ENCODE data around the gene ABHD2. TPM values are rescaled to one million over a fixed set of nuclear protein-coding genes. Genes with fewer than 3 reads are reported as not detected.

The ABHD2 gene
- total RNA-seq, 1 experiment from 2014 or later, result 148 TPM

DNA sequence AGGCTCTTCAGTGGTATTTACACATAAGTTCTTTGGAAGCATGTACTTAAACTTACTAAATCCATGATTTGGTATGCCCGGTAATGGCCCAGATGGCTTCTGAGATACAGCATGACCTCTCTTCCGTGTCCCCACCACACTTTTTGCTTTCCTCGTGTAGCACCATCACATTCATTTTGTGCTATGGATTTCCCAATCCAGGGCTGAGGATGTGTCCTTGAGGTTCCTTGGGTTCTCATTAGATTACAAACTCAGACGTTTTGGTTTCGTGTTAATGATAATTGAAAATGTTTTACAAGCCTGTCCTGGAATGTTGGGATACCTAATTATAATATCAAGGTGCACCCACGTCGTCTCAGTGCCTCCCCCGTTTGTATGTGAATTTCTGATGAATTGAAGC lies 7.3 kb downstream of the ABHD2 start:
- no peak overlapping the region for H3K27ac ChIP-seq
- no peak overlapping the region for H3K4me2 ChIP-seq
- peaks cover 95% of the 10 kb centered on the region for H3K79me2 ChIP-seq (ENCODE audit: low read depth)
- peaks cover 11% of the 10 kb centered on the region; the same call in 1 of the 2 replicates for H3K36me3 ChIP-seq (ENCODE audit: low read depth)
- no peaks in the 10 kb centered on the region for H3K9me3 ChIP-seq (ENCODE audit: insufficient read depth, low read depth)
- H4K20me1 ChIP-seq (ENCODE audit: insufficient read depth), result no peaks in the 10 kb centered on the region
- H3F3A ChIP-seq (ENCODE audit: insufficient read depth, low read depth), result peaks cover 20% of the 10 kb centered on the region
- H3K9me2 ChIP-seq (ENCODE audit: insufficient read depth), result no peaks in the 10 kb centered on the region
- peaks cover 49% of the 10 kb centered on the region for H3K4me1 ChIP-seq (replicated peaks; ENCODE audit: insufficient read depth)
- no peak overlapping the region for H3K4me3 ChIP-seq
- ChIA-PET CTCF (no interaction called here), POLR2A (ENCODE audit: unreplicated experiment) (interaction anchor here (0.6 kb wide), 1 partner anchor 9 kb away, joined by 3 read pairs; no protein-coding TSS in a partner anchor)
- no peak overlapping the region for H2AFZ ChIP-seq
- intact Hi-C loops (cut with micrococcal nuclease; ENCODE audit: unreplicated experiment), result no loop called here
- H3K27me3 ChIP-seq (ENCODE audit: insufficient read depth, low read depth), result no peaks in the 10 kb centered on the region
- DNase-seq, result no peak
- TF ChIP-seq EZH2 (IDR thresholded peaks at IDR 0.05; ENCODE audit: low read depth), result no peak
- TF ChIP-seq, protein P1, sequence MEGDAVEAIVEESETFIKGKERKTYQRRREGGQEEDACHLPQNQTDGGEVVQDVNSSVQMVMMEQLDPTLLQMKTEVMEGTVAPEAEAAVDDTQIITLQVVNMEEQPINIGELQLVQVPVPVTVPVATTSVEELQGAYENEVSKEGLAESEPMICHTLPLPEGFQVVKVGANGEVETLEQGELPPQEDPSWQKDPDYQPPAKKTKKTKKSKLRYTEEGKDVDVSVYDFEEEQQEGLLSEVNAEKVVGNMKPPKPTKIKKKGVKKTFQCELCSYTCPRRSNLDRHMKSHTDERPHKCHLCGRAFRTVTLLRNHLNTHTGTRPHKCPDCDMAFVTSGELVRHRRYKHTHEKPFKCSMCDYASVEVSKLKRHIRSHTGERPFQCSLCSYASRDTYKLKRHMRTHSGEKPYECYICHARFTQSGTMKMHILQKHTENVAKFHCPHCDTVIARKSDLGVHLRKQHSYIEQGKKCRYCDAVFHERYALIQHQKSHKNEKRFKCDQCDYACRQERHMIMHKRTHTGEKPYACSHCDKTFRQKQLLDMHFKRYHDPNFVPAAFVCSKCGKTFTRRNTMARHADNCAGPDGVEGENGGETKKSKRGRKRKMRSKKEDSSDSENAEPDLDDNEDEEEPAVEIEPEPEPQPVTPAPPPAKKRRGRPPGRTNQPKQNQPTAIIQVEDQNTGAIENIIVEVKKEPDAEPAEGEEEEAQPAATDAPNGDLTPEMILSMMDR (conservative IDR thresholded peaks at IDR 0.05), result no peak
- no TSS peak for BruUV-seq (replicated peaks)

DNA sequence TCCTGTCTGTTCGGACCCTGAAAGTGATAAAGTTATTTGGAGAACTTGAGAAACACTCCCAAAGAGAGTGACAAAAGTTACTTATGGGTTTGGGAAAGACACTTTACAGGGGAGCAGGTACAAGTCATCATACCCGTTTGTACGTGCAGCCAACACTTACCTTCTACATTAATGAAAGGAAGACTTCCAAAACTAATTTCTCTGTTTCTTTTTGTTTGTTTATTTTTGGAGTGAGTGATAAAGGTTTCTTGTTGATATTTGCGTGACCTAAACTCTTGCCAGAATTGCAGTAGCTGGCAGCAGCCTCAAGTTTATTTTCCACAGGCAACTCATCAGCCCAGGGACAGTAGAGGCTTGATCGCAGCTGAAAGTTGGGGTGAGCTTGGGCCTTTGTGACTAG lies 8.4 kb downstream of the ABHD2 start:
- H3K27me3 ChIP-seq (ENCODE audit: insufficient read depth, low read depth), result no peaks in the 10 kb centered on the region
- ChIA-PET POLR2A (ENCODE audit: unreplicated experiment) (no interaction called here), CTCF (no interaction called here)
- H4K20me1 ChIP-seq (ENCODE audit: insufficient read depth), result no peaks in the 10 kb centered on the region
- peaks cover 31% of the 10 kb centered on the region for H3F3A ChIP-seq (ENCODE audit: insufficient read depth, low read depth)
- H2AFZ ChIP-seq, result no peak overlapping the region
- TF ChIP-seq, protein P1 (conservative IDR thresholded peaks at IDR 0.05), result no peak
- TF ChIP-seq EZH2 (IDR thresholded peaks at IDR 0.05; ENCODE audit: low read depth), result no peak
- H3K4me3 ChIP-seq, result no peak overlapping the region
- no TSS peak for BruUV-seq (replicated peaks)
- no peak overlapping the region for H3K27ac ChIP-seq
- peaks cover 88% of the 10 kb centered on the region for H3K79me2 ChIP-seq (ENCODE audit: low read depth)
- intact Hi-C loops (cut with micrococcal nuclease; ENCODE audit: unreplicated experiment), result no loop called here
- no peak for DNase-seq
- no peaks in the 10 kb centered on the region for H3K9me3 ChIP-seq (ENCODE audit: insufficient read depth, low read depth)
- peaks cover 49% of the 10 kb centered on the region for H3K4me1 ChIP-seq (replicated peaks; ENCODE audit: insufficient read depth)
- no peak overlapping the region for H3K4me2 ChIP-seq
- H3K36me3 ChIP-seq (ENCODE audit: low read depth), result peaks cover 11% of the 10 kb centered on the region; the same call in 1 of the 2 replicates
- no peaks in the 10 kb centered on the region for H3K9me2 ChIP-seq (ENCODE audit: insufficient read depth)

DNA sequence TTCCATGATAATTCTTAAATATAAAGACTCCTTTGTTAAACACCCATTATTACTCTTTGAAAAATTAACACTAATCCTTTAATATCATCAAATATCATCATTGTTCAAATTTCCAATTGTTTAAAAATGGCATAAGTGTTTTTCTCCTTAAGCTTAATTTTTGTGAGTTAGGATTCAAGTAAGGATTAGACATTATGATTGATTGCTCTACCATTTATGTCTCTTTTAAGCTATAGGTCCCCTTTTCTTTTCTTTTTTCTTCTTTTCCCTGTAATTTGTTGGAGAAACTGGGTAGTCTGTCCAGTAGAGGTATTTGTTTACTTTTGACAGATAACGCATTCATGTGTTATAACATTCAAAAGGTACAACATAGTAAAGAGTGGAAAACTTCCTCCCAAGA lies 9.1 kb downstream of the ABHD2 start:
- Histone ChIP-seq H3K79me2 (ENCODE audit: low read depth) (peaks cover 85% of the 10 kb centered on the region), H3K9me3 (ENCODE audit: insufficient read depth, low read depth) (no peaks in the 10 kb centered on the region), H3K36me3 (ENCODE audit: low read depth) (peaks cover 13% of the 10 kb centered on the region; the same call in 1 of the 2 replicates), H3K27ac (no peak overlapping the region), H2AFZ (no peak overlapping the region), H3K4me2 (no peak overlapping the region), H3K4me3 (no peak overlapping the region), H4K20me1 (ENCODE audit: insufficient read depth) (no peaks in the 10 kb centered on the region), H3K9me2 (ENCODE audit: insufficient read depth) (no peaks in the 10 kb centered on the region), H3K4me1 (replicated peaks; ENCODE audit: insufficient read depth) (peaks cover 49% of the 10 kb centered on the region), H3K27me3 (ENCODE audit: insufficient read depth, low read depth) (no peaks in the 10 kb centered on the region), H3F3A (ENCODE audit: insufficient read depth, low read depth) (peaks cover 37% of the 10 kb centered on the region)
- ChIA-PET POLR2A (ENCODE audit: unreplicated experiment) (no interaction called here), CTCF (no interaction called here)
- DNase-seq, result no peak
- no TSS peak for BruUV-seq (replicated peaks)
- intact Hi-C loops (cut with micrococcal nuclease; ENCODE audit: unreplicated experiment), result no loop called here
- no peak for TF ChIP-seq EZH2 (IDR thresholded peaks at IDR 0.05; ENCODE audit: low read depth)
- TF ChIP-seq, protein P1 (conservative IDR thresholded peaks at IDR 0.05), result no peak
